WTC11 (cell line): Measurements from ENCODE around the gene ILKAP. TPM values are rescaled to one million over a fixed set of nuclear protein-coding genes. Genes with fewer than 3 reads are reported as not detected.
A peak's percentile ranks its signal among the peaks of the same experiment; 100 is the strongest.

ENCODE experiments used
- ATAC-seq: fragments of 200-7000 bp; cut with Tn5 transposase; 2 replicates; pipeline ENCODE4 v1.10.0; 2021; ENCODE audit warnings: mild to moderate bottlenecking, moderate library complexity
- CTCF ChIA-PET: fragments of 300-600 bp; sonication (Branson Sonifier 250); formaldehyde crosslinking; loops from one replicate; lab custom pipeline; 2021; ENCODE audit warnings: antibody characterized with exemption; lab: Charles Lee
- POLR2A ChIA-PET: fragments of 350-600 bp; sonication (Branson Sonifier 250); formaldehyde crosslinking; loops from one replicate; lab custom pipeline; 2021; ENCODE audit warnings: antibody characterized with exemption; lab: Charles Lee
- DNase-seq: peaks from one replicate; pipeline ENCODE4 v3.0.0; 2021; ENCODE audit warnings: low spot score
- H3K27ac Mint-ChIP-seq: 2 replicates; pipeline ENCODE4 v1.8.0; 2021; ENCODE audit warnings: mixed read lengths
- H3K27me3 Mint-ChIP-seq: 2 replicates; pipeline ENCODE4 v1.8.0; 2021; ENCODE audit warnings: low read depth, mild to moderate bottlenecking, moderate library complexity, mixed read lengths
- H3K36me3 Mint-ChIP-seq: 2 replicates; pipeline ENCODE4 v1.8.0; 2021; ENCODE audit warnings: mixed read lengths
- H3K4me1 Mint-ChIP-seq: 2 replicates; pipeline ENCODE4 v1.8.0; 2022; ENCODE audit warnings: mixed read lengths
- H3K4me3 Mint-ChIP-seq: 2 replicates; pipeline ENCODE4 v1.8.0; 2021; ENCODE audit warnings: mild to moderate bottlenecking, moderate library complexity, mixed read lengths
- H3K9me3 Mint-ChIP-seq: 2 replicates; pipeline ENCODE4 v1.8.0; 2021; ENCODE audit warnings: mixed read lengths
- CREB1 ChIP-seq: sonication (generic); formaldehyde crosslinking; IDR thresholded peaks from 2 replicates; pipeline ENCODE4 v1.8.0; 2023; ENCODE audit warnings: mild to moderate bottlenecking, missing genetic modification reagents
- ETV6 ChIP-seq: sonication (generic); formaldehyde crosslinking; IDR thresholded peaks from 2 replicates; pipeline ENCODE4 v1.8.1; 2022; ENCODE audit warnings: mild to moderate bottlenecking, missing genetic modification reagents
- IRF1 ChIP-seq: sonication (generic); formaldehyde crosslinking; IDR thresholded peaks from 2 replicates; pipeline ENCODE4 v1.8.0; 2023; ENCODE audit warnings: missing genetic modification reagents
- MLX ChIP-seq: sonication (generic); formaldehyde crosslinking; IDR thresholded peaks from 2 replicates; pipeline ENCODE4 v1.8.1; 2023; ENCODE audit warnings: mild to moderate bottlenecking, missing genetic modification reagents, moderate library complexity
- MYBL2 ChIP-seq: sonication (generic); formaldehyde crosslinking; IDR thresholded peaks from 2 replicates; pipeline ENCODE4 v1.8.1; 2023; ENCODE audit warnings: mild to moderate bottlenecking, moderate library complexity, missing genetic modification reagents
- NFATC4 ChIP-seq: fragments of 250-450 bp; sonication (Bioruptor Pico); IDR thresholded peaks from 2 replicates; pipeline ENCODE4 v1.9.0; 2021; ENCODE audit warnings: mild to moderate bottlenecking
- SMAD3 ChIP-seq: sonication (generic); formaldehyde crosslinking; IDR thresholded peaks from 2 replicates; pipeline ENCODE4 v1.8.0; 2022; ENCODE audit warnings: missing genetic modification reagents, mild to moderate bottlenecking, borderline replicate concordance
- SP1 ChIP-seq: sonication (generic); formaldehyde crosslinking; conservative IDR thresholded peaks from 2 replicates; pipeline ENCODE4 v1.8.1; 2022; ENCODE audit warnings: missing genetic modification reagents
- STAT6 ChIP-seq: sonication (generic); formaldehyde crosslinking; conservative IDR thresholded peaks from 2 replicates; pipeline ENCODE4 v1.8.1; 2023; ENCODE audit warnings: mild to moderate bottlenecking, low read depth, missing genetic modification reagents, moderate library complexity
- TEAD1 ChIP-seq: sonication (generic); formaldehyde crosslinking; IDR thresholded peaks from 2 replicates; pipeline ENCODE4 v1.8.0; 2022; ENCODE audit warnings: mild to moderate bottlenecking, missing genetic modification reagents
- ZBTB21 ChIP-seq: sonication (generic); formaldehyde crosslinking; IDR thresholded peaks from 2 replicates; pipeline ENCODE4 v1.8.1; 2023; ENCODE audit warnings: mild to moderate bottlenecking, missing genetic modification reagents, borderline replicate concordance
- ZNF219 ChIP-seq: sonication (generic); formaldehyde crosslinking; IDR thresholded peaks from 2 replicates; pipeline ENCODE4 v1.8.0; 2023; ENCODE audit warnings: missing genetic modification reagents, mild to moderate bottlenecking, borderline replicate concordance
- ZNF232 ChIP-seq: sonication (generic); formaldehyde crosslinking; IDR thresholded peaks from 2 replicates; pipeline ENCODE4 v1.8.0; 2022; ENCODE audit warnings: mild to moderate bottlenecking, missing genetic modification reagents
- ZNF416 ChIP-seq: fragments of 250-450 bp; sonication (Bioruptor Pico); IDR thresholded peaks from 2 replicates; pipeline ENCODE4 v1.9.0; 2021; ENCODE audit warnings: mild to moderate bottlenecking, inconsistent platforms
- total RNA-seq: library from RNA; stranded (reverse); gene quantifications from 3 replicates; pipeline ENCODE4 v1.2.3, GENCODE V29; 2021
- TF ChIP-seq, protein P1 (sequence below): sonication (generic); formaldehyde crosslinking; IDR thresholded peaks from 2 replicates; pipeline ENCODE4 v1.8.0; 2022; ENCODE audit warnings: mild to moderate bottlenecking, missing genetic modification reagents
- TF ChIP-seq, protein P2 (sequence below): sonication (generic); formaldehyde crosslinking; IDR thresholded peaks from 2 replicates; pipeline ENCODE4 v1.8.1; 2023; ENCODE audit warnings: mild to moderate bottlenecking, missing genetic modification reagents
- TF ChIP-seq, protein P3 (sequence below): sonication (generic); formaldehyde crosslinking; IDR thresholded peaks from 2 replicates; pipeline ENCODE4 v1.8.0; 2023; ENCODE audit warnings: mild to moderate bottlenecking, missing genetic modification reagents
- TF ChIP-seq, protein P4 (sequence below): sonication (generic); formaldehyde crosslinking; IDR thresholded peaks from 2 replicates; pipeline ENCODE4 v1.8.0; 2022; ENCODE audit warnings: missing genetic modification reagents
- TF ChIP-seq, protein P5 (sequence below): sonication (generic); formaldehyde crosslinking; IDR thresholded peaks from 2 replicates; pipeline ENCODE4 v1.8.1; 2023; ENCODE audit warnings: mild to moderate bottlenecking, moderate library complexity, missing genetic modification reagents
- TF ChIP-seq, protein P6 (sequence below): fragments of 250-450 bp; sonication (Bioruptor Pico); IDR thresholded peaks from 2 replicates; pipeline ENCODE4 v1.9.0; 2021; ENCODE audit warnings: moderate library complexity, mild to moderate bottlenecking, inconsistent platforms, borderline replicate concordance

Gene ILKAP
- total RNA-seq, 1 experiment from 2014 or later: 32.7 TPM

DNA sequence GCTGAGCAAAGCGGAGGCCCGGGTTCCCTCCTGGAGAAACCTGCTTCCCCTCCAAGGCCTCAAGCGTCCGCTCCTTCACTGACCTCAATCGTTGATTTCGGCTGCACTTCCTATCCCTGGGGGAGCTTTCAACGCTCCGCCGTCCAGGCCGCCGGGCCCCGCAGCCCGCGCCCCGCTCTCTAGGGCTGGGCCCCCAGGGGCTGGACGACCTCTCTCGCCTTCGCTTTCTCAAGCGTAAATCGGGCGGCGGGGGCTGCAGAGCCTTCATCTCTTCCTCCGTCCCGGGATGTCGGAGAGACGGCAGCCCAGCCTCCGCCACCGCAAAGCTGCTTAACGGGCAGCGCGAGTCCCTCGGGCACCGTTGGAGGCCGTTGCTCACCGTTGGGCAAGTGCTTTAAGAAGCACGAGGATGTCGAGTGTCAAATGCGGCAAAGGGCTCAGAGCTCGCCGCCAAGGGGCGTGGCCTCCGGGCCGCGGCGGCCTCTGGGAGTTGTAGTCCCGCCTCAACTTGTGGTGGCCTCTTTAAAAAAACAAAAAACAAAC is 27.8 kb upstream of the ILKAP start:
- CTCF ChIA-PET: interaction anchor here (1.7 kb wide), 1 partner anchor 32 kb away, joined by 9 read pairs; no protein-coding TSS in a partner anchor
- TF ChIP-seq, protein P1, sequence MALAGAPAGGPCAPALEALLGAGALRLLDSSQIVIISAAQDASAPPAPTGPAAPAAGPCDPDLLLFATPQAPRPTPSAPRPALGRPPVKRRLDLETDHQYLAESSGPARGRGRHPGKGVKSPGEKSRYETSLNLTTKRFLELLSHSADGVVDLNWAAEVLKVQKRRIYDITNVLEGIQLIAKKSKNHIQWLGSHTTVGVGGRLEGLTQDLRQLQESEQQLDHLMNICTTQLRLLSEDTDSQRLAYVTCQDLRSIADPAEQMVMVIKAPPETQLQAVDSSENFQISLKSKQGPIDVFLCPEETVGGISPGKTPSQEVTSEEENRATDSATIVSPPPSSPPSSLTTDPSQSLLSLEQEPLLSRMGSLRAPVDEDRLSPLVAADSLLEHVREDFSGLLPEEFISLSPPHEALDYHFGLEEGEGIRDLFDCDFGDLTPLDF (CRISPR knock-in tag): no peak
- TF ChIP-seq, protein P2, sequence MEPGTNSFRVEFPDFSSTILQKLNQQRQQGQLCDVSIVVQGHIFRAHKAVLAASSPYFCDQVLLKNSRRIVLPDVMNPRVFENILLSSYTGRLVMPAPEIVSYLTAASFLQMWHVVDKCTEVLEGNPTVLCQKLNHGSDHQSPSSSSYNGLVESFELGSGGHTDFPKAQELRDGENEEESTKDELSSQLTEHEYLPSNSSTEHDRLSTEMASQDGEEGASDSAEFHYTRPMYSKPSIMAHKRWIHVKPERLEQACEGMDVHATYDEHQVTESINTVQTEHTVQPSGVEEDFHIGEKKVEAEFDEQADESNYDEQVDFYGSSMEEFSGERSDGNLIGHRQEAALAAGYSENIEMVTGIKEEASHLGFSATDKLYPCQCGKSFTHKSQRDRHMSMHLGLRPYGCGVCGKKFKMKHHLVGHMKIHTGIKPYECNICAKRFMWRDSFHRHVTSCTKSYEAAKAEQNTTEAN (CRISPR knock-in tag): no peak
- no peak for TF ChIP-seq NFATC4 (CRISPR knock-in tag)
- TF ChIP-seq, protein P3, sequence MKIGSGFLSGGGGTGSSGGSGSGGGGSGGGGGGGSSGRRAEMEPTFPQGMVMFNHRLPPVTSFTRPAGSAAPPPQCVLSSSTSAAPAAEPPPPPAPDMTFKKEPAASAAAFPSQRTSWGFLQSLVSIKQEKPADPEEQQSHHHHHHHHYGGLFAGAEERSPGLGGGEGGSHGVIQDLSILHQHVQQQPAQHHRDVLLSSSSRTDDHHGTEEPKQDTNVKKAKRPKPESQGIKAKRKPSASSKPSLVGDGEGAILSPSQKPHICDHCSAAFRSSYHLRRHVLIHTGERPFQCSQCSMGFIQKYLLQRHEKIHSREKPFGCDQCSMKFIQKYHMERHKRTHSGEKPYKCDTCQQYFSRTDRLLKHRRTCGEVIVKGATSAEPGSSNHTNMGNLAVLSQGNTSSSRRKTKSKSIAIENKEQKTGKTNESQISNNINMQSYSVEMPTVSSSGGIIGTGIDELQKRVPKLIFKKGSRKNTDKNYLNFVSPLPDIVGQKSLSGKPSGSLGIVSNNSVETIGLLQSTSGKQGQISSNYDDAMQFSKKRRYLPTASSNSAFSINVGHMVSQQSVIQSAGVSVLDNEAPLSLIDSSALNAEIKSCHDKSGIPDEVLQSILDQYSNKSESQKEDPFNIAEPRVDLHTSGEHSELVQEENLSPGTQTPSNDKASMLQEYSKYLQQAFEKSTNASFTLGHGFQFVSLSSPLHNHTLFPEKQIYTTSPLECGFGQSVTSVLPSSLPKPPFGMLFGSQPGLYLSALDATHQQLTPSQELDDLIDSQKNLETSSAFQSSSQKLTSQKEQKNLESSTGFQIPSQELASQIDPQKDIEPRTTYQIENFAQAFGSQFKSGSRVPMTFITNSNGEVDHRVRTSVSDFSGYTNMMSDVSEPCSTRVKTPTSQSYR (CRISPR knock-in tag): peak; percentile 44; the same call in 1 of the 2 replicates
- TF ChIP-seq ZNF219 (CRISPR knock-in tag): no peak
- TF ChIP-seq ZNF232 (CRISPR knock-in tag): peak; percentile 69; the same call in 1 of the 2 replicates
- TF ChIP-seq IRF1: 0 out of 2 replicates have a peak, but pooled peaks have one; percentile 65
- TF ChIP-seq ETV6 (CRISPR knock-in tag): peak; percentile 89
- TF ChIP-seq, protein P4, sequence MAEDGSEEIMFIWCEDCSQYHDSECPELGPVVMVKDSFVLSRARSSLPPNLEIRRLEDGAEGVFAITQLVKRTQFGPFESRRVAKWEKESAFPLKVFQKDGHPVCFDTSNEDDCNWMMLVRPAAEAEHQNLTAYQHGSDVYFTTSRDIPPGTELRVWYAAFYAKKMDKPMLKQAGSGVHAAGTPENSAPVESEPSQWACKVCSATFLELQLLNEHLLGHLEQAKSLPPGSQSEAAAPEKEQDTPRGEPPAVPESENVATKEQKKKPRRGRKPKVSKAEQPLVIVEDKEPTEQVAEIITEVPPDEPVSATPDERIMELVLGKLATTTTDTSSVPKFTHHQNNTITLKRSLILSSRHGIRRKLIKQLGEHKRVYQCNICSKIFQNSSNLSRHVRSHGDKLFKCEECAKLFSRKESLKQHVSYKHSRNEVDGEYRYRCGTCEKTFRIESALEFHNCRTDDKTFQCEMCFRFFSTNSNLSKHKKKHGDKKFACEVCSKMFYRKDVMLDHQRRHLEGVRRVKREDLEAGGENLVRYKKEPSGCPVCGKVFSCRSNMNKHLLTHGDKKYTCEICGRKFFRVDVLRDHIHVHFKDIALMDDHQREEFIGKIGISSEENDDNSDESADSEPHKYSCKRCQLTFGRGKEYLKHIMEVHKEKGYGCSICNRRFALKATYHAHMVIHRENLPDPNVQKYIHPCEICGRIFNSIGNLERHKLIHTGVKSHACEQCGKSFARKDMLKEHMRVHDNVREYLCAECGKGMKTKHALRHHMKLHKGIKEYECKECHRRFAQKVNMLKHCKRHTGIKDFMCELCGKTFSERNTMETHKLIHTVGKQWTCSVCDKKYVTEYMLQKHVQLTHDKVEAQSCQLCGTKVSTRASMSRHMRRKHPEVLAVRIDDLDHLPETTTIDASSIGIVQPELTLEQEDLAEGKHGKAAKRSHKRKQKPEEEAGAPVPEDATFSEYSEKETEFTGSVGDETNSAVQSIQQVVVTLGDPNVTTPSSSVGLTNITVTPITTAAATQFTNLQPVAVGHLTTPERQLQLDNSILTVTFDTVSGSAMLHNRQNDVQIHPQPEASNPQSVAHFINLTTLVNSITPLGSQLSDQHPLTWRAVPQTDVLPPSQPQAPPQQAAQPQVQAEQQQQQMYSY: no peak
- TF ChIP-seq, protein P5, sequence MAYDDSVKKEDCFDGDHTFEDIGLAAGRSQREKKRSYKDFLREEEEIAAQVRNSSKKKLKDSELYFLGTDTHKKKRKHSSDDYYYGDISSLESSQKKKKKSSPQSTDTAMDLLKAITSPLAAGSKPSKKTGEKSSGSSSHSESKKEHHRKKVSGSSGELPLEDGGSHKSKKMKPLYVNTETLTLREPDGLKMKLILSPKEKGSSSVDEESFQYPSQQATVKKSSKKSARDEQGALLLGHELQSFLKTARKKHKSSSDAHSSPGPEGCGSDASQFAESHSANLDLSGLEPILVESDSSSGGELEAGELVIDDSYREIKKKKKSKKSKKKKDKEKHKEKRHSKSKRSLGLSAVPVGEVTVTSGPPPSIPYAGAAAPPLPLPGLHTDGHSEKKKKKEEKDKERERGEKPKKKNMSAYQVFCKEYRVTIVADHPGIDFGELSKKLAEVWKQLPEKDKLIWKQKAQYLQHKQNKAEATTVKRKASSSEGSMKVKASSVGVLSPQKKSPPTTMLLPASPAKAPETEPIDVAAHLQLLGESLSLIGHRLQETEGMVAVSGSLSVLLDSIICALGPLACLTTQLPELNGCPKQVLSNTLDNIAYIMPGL (CRISPR knock-in tag): 0 out of 2 replicates have a peak, but pooled peaks have one; percentile 35
- TF ChIP-seq CREB1 (CRISPR knock-in tag): peak; percentile 62; the same call in 1 of the 2 replicates
- 0 out of 2 replicates have a peak, but pooled peaks have one; percentile 63 for TF ChIP-seq ZBTB21 (CRISPR knock-in tag)
- TF ChIP-seq MYBL2 (CRISPR knock-in tag): peak; percentile 87; the same call in 1 of the 2 replicates
- TF ChIP-seq SP1 (CRISPR knock-in tag): peak; percentile 90
- no peak for TF ChIP-seq MLX (CRISPR knock-in tag)
- no peak for TF ChIP-seq STAT6 (CRISPR knock-in tag)
- no peak for TF ChIP-seq ZNF416 (CRISPR knock-in tag)
- TF ChIP-seq TEAD1 (CRISPR knock-in tag): peak; percentile 81; the same call in 1 of the 2 replicates
- TF ChIP-seq, protein P6, sequence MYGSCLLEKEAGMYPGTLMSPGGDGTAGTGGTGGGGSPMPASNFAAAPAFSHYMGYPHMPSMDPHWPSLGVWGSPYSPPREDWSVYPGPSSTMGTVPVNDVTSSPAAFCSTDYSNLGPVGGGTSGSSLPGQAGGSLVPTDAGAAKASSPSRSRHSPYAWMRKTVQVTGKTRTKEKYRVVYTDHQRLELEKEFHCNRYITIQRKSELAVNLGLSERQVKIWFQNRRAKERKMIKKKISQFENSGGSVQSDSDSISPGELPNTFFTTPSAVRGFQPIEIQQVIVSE (CRISPR knock-in tag): no peak
- peak; percentile 56; the same call in 1 of the 2 replicates for TF ChIP-seq SMAD3

More for the DNA sequence above, 27.8 kb upstream of the ILKAP start:
- DNase-seq (peak; percentile 84), ATAC-seq (peak; percentile 62)
- peaks cover 74% of the 10 kb centered on the region for H3K27me3 Mint-ChIP-seq
- H3K4me3 Mint-ChIP-seq: peak overlapping the region; percentile 84
- POLR2A ChIA-PET: interaction anchor here (0.5 to 1.0 kb wide), 2 partner anchors 8 to 9 kb away, joined by 3 to 6 read pairs; no protein-coding TSS in a partner anchor
- peaks cover 9% of the 10 kb centered on the region for H3K9me3 Mint-ChIP-seq
- H3K27ac Mint-ChIP-seq: no peak overlapping the region
- H3K4me1 Mint-ChIP-seq: peaks cover 14% of the 10 kb centered on the region
- no peaks in the 10 kb centered on the region for H3K36me3 Mint-ChIP-seq
